ENCODE data around the gene MICALL2.

The MICALL2 gene

DNA sequence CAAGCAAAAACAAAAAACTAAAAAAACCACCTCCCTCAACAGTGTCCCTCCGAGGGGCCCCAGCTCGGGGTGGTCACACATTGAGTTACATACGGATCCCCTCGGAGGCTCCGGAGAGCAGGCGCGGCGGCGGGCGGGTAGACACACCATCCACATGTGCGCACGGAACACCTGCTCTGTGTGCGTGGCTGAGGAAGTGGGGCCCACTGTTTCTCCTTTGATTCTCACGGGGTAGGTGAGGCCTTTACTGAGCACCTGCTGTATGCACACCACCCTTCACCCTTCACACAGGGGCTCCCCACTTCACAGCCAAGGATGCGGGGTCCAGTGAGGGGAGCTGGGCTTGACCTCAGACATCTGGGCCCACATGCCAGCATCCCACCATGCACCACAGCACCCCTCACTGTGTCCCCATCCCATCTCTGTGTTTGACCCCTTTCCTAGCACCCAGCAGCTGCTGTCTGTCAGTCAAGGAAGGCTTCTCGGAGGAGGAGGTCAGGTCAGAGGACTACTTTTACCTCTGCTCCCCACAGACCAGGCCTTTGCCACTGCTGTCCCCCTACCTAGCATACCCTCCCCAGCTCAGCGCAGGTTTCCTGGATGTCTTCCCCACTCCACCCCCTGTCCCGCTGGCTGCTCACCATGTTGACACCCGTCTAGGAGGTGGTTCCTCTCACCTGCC is 71.1 kb downstream of the MICALL2 start:
- no peak for DNase-seq

DNA sequence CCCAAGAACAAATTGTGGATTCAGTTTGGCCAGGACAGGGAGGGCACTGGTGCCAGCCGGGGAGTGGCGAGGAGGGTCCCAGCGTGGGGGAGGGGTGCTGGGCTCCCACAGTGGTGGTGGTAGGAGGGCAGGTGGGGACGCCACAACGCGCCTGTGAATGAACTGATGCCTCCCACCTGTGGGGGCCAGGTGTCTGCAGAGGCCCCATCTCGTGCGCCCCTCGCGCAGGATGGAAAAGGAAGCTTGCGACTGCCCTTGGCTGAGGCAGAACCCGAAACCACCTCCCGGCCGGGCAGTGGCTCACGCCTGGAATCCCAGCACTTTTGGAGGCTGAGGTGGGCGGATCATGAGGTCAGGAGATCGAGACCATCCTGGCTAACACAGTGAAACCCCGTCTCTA is 72.0 kb downstream of the MICALL2 start:
- DNase-seq: no peak

DNA sequence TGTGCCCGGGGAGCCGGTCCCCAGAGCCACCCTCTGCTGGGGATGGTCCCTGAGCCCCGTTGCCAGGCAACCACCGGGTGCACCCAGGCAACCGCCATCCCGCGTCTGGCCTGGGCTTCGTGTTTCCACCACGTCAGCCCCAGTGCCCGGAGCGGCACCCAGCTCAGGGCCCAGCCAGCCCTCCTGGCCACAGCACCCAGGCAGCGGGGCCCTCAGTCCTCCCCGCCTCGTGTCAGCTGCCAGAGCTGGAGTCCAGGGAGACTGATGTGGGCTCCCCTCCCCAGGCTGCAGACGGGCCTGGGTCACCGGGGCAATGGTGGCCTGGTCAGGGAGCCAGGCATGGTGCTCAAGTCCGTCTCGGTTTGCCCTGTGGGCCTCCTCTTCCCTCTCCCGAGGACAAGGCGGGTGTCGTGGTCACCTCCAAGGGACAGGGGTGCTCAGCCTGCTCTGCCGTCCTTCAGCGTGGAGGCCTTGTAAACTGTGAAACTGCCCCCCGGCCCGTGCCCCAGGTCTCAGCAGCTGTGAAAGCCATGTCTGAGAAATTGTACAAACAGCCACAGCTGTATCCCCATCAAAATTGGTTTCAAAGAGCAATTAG is 72.5 kb downstream of the MICALL2 start:
- DNase-seq: peak; percentile 87

DNA sequence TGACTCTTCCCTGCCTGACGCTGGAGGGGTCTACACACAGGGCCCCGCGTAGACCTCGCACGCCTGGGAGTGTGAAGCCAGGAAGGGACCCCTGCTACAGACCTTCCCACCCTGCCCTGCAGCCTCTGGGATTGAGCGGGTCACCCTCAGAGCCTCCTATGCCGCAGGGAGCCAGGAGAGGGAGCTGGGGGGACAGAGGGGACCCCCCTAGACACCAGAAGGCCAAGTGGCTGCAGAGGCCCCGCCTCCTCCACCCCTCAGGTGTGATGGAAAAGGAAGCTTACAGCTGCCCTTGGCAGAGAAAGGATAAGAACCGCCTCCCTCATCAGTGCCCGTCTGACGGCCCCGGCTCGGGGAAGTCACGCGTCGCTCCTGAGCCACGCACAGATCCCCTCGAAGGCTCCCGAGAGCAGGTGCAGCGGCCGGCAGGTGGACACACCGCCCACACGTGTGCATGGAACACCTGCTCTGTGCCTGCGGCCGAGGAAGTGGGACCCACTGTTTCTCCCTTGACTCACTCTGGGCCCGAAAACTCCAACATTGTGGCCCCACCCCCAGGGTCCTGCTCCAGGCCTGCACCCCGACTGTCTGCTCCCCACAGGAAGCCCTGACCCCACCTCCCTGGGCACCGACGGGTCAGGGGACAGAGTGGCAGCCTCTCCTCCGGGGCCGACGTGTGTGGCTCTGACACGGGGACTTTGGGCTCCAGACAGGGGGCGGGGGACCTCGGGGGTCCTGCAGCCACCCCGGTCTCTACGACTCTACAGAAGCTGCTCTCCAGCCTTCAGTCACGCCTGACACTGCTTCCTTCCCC is 73.3 kb downstream of the MICALL2 start:
- DNase-seq: peak; percentile 26

DNA sequence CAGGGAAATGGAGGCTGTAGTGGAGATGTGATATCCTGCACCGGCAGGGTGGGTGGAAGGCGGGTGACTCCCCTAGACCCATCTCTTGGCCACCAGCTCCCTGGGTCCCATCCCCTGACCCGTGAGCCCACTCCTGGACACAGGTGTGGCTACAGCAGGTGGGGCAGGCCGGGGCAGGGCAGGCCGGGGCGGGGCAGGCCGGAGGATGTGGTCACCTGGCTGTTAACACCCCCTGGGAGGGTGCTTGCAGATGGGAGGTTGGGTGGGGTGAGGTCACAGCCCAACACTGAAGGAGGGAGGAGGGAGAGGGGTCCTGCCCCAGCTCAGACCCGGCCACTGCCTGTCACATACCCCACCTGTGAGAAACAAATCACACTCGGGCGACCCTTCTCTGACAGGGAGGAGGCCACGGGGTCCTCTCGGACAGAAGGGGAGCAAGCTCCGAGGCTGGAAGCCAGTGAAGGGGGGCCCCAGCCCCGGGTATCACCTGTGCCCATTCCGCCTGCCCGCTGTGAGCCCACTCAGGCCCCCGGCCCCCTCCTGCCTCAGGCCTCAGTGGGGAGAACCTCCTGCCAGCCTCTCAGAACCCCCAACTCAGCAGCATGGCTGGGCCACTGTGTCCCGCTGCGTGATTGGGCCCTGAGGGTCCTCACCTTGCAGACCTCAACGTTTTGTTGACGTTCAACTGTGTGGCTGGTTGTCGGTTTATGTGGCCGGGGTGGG is 74.0 kb downstream of the MICALL2 start:
- no peak for DNase-seq

All from NCI-H1436 (cell line).